OCI-LY3 (cell line): ENCODE measurements around the gene PSMD9.

Experiments used
- H2AFZ ChIP-seq: fragments of 200-600, 300-600 bp; shearing (Covaris generic); 2 replicates; pipeline ENCODE4 v1.6.0; 2014; ENCODE audit warnings: antibody characterized with exemption, low read depth, low read length
- H3K27ac ChIP-seq: fragments of 200-600, 300-600 bp; sonication (generic); 2 replicates; pipeline ENCODE4 v1.5.1; 2014; ENCODE audit warnings: mild to moderate bottlenecking, low read length, moderate library complexity, mixed read lengths
- H3K27me3 ChIP-seq: fragments of 200-600, 300-600 bp; sonication (generic); 2 replicates; pipeline ENCODE4 v1.6.1; 2014; ENCODE audit warnings: low read depth, low read length, mixed read lengths
- H3K36me3 ChIP-seq: fragments of 200-600, 300-600 bp; sonication (generic); replicated peaks from 2 replicates; pipeline ENCODE3; 2014; ENCODE audit warnings: low read depth, low read length, mixed read lengths
- H3K4me1 ChIP-seq: fragments of 300-600, 200-600 bp; sonication (generic); 2 replicates; pipeline ENCODE4 v1.6.1; 2014; ENCODE audit warnings: low read length, mixed read lengths
- H3K4me2 ChIP-seq: fragments of 200-600, 300-600 bp; sonication (generic); 2 replicates; pipeline ENCODE4 v1.6.1; 2014; ENCODE audit warnings: low read length, mixed read lengths
- H3K4me3 ChIP-seq: fragments of 300-600, 200-600 bp; sonication (generic); 2 replicates; pipeline ENCODE4 v1.5.1; 2014; ENCODE audit warnings: antibody characterized with exemption, mild to moderate bottlenecking, low read length, moderate library complexity
- H3K79me2 ChIP-seq: fragments of 300-600, 200-600 bp; shearing (Covaris generic); 2 replicates; pipeline ENCODE4 v1.6.1; 2014; ENCODE audit warnings: mild to moderate bottlenecking, low read length, mixed read lengths
- H3K9ac ChIP-seq: fragments of 300-600, 200-600 bp; shearing (Covaris generic); 2 replicates; pipeline ENCODE4 v1.6.0; 2014; ENCODE audit warnings: mild to moderate bottlenecking, low read length, moderate library complexity
- H3K9me3 ChIP-seq: fragments of 200-600, 300-600 bp; shearing (Covaris generic); 2 replicates; pipeline ENCODE4 v1.6.1; 2014; ENCODE audit warnings: low read length, mixed read lengths; ENCODE audit not compliant: insufficient read depth
- H4K20me1 ChIP-seq: fragments of 200-600, 300-600 bp; sonication (generic); 2 replicates; pipeline ENCODE4 v1.6.1; 2016; ENCODE audit warnings: low read length, mixed read lengths; ENCODE audit not compliant: insufficient read depth
- EZH2phosphoT487 ChIP-seq: fragments of 200-600 bp; shearing (Covaris generic); IDR thresholded peaks from 2 replicates; pipeline ENCODE4 v1.6.1; 2018; ENCODE audit warnings: antibody characterized with exemption, mixed run types, low read depth
- TF ChIP-seq, protein P1 (sequence below): fragments of 200-600, 300-600 bp; sonication (generic); IDR thresholded peaks from 2 replicates; pipeline ENCODE4 v1.5.1; 2014; ENCODE audit warnings: antibody characterized with exemption, low read length, low read depth

PSMD9 gene

GRCh38 chr12:121958541-121959240 is 70.1 kb downstream of the PSMD9 start:
- H3K4me3 ChIP-seq: no peak overlapping the region
- no peak overlapping the region for H3K27ac ChIP-seq
- H2AFZ ChIP-seq: no peak overlapping the region

DNA sequence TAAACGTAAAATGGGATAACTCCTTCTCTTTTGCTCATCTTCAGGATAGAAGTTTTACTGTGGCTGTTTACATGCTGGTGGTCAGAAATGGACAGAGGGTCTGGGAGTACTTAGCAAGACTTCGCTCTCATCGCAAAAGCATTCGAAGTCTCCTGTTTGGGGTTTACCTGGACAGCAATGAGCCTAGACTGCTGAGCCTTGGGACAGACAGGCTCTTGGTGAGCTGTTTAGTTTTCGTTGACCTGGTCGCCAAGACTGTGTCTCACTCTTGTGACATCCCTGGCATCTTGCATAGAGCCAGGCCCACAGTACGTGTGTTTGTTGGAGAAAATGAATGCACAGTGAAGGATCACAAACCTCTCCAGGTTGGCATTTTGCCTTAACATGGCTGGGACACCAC is 72.0 kb downstream of the PSMD9 start:
- no peak for TF ChIP-seq EZH2phosphoT487
- TF ChIP-seq, protein P1, sequence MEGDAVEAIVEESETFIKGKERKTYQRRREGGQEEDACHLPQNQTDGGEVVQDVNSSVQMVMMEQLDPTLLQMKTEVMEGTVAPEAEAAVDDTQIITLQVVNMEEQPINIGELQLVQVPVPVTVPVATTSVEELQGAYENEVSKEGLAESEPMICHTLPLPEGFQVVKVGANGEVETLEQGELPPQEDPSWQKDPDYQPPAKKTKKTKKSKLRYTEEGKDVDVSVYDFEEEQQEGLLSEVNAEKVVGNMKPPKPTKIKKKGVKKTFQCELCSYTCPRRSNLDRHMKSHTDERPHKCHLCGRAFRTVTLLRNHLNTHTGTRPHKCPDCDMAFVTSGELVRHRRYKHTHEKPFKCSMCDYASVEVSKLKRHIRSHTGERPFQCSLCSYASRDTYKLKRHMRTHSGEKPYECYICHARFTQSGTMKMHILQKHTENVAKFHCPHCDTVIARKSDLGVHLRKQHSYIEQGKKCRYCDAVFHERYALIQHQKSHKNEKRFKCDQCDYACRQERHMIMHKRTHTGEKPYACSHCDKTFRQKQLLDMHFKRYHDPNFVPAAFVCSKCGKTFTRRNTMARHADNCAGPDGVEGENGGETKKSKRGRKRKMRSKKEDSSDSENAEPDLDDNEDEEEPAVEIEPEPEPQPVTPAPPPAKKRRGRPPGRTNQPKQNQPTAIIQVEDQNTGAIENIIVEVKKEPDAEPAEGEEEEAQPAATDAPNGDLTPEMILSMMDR: no peak
- Histone ChIP-seq H4K20me1 (no peaks in the 10 kb centered on the region), H2AFZ (no peak overlapping the region), H3K36me3 (no peaks in the 10 kb centered on the region), H3K4me1 (peaks cover 5% of the 10 kb centered on the region), H3K79me2 (no peaks in the 10 kb centered on the region), H3K9ac (no peak overlapping the region), H3K4me3 (no peak overlapping the region), H3K27me3 (no peaks in the 10 kb centered on the region), H3K27ac (no peak overlapping the region), H3K9me3 (no peaks in the 10 kb centered on the region), H3K4me2 (no peak overlapping the region)

More at GRCh38 chr12:121958541-121959240, 70.1 kb downstream of the PSMD9 start:
- Histone ChIP-seq H3K9ac (no peak overlapping the region), H3K4me1 (peaks cover 6% of the 10 kb centered on the region), H3K79me2 (no peaks in the 10 kb centered on the region), H3K9me3 (no peaks in the 10 kb centered on the region), H3K27me3 (no peaks in the 10 kb centered on the region), H3K4me2 (no peak overlapping the region), H4K20me1 (no peaks in the 10 kb centered on the region), H3K36me3 (no peaks in the 10 kb centered on the region)
- TF ChIP-seq, protein P1: no peak
- no peak for TF ChIP-seq EZH2phosphoT487

DNA sequence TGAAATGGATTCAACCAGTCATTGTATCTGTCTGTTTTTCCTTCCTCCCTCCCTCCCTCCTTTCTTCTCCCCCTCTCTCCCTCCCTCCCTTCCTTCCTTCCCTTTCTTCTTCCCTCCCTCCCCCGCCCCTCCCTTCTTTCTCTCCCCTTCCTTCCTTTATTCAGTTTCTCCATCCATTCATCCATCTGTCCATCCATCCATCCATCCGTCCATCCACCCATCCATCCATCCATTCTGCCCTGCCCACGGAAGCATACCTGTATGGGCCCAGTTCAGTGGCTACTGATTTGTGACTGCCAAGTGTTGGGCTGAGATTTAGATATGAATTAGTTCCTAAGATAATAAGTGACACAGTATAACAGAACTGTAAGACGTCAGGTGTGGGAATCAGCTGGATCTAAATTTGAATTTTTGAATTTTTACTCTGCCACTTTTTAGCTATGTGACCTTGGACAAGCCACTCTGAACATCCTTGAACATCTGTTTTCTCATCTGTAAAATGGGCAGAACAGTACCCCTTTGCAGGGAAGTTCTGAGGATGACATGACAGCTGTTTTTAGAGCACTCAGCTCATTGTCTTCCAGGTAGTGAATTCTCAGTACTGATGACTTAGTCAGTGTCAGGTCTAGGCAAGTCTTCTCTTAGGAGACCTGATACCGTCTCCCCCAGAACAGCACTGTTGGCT is 72.7 kb downstream of the PSMD9 start:
- Histone ChIP-seq H4K20me1 (no peaks in the 10 kb centered on the region), H3K79me2 (no peaks in the 10 kb centered on the region), H3K27ac (no peak overlapping the region), H3K9ac (no peak overlapping the region), H2AFZ (no peak overlapping the region), H3K4me2 (no peak overlapping the region), H3K36me3 (no peaks in the 10 kb centered on the region), H3K4me1 (no peaks in the 10 kb centered on the region), H3K4me3 (no peak overlapping the region), H3K9me3 (no peaks in the 10 kb centered on the region), H3K27me3 (no peaks in the 10 kb centered on the region)
- TF ChIP-seq, protein P1: no peak
- no peak for TF ChIP-seq EZH2phosphoT487

DNA sequence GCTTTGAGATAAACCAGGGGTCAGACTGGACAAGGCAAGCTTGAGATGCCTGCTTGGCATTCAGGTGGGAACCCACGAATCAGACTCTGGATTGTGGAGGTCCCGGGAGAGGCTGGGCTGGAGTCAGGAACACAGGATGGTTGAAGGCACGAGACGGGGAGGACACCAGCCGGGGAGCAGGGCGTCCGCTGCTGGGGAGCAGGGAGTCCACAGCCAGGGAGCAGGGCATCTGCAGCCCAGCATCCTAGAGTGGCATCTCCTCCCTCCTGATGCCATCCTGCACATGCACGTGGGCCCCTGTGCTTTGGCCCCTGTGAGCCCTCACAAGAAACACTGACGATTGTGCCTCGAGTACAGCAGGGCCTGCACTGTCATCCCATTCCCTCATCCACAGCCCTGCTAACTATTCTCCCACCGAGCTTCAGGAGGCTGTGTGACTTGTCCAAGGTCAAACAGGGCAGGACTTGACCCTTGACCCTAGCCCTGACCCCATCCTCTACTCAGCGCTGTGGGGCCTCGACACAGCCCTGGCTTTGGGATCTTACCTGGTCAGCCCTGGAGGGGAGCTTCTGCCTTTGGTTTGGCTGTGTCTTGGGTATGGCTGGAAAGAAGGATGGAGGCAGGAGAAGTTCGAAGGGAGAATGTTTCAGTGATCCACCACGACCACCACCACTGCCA is 74.9 kb downstream of the PSMD9 start:
- Histone ChIP-seq H2AFZ (no peak overlapping the region), H3K4me3 (no peak overlapping the region), H3K4me1 (no peaks in the 10 kb centered on the region), H3K9ac (no peak overlapping the region), H4K20me1 (no peaks in the 10 kb centered on the region), H3K36me3 (no peaks in the 10 kb centered on the region), H3K27me3 (no peaks in the 10 kb centered on the region), H3K27ac (no peak overlapping the region), H3K79me2 (no peaks in the 10 kb centered on the region), H3K4me2 (no peak overlapping the region), H3K9me3 (no peaks in the 10 kb centered on the region)
- TF ChIP-seq, protein P1: no peak
- TF ChIP-seq EZH2phosphoT487: no peak
